GM19397 (cell line): Measurements from ENCODE around the gene KRT84.

Experiments
- ATAC-seq: cut with Tn5 transposase; IDR thresholded peaks from one replicate; pipeline ENCODE4 v1.9.1; 2021; ENCODE audit warnings: mild to moderate bottlenecking, moderate library complexity; ENCODE audit not compliant: unreplicated experiment

The KRT84 gene

DNA sequence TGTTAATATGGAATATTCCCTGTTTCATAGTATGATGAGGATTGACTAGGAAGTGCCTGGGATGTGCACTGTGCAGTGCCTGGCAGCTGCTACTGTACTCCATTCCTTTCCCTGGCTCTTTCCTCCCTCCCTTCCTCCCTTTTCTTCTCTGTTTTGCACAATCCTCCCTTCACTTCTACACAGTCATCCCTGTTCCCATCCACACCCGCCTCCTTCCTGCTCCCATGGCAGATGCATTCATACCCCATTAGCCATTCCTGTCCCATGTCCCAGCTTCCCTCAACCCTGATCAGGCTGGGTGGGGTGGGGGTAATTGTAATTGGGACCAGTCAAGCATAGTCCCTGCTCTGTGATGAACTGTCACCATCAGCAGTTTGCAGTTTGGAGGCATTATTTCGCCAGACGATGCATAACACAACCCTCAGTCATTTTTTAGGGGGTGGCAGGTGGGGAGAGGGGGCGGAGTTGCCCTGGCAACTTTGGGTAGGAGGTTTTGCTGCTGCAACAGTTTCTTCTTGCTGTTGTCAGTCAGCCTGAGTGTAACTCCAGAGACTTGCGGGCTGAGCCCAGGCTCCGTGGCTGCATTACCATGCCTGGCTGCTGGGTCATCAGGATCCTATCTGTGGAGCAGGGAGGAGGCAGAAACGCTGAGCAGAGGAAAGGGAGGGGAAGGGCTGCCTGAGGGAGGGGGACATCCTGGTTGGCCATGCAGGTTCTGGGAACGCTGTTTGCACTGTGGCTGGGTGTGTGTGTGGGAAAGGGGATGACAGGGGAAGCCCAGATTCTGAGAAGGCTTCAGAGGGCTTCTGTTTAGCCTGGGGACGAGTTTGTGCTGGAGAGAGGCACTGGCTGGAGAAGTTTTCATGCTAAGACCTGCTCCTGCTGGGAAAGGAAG lies 4.1 kb upstream of the KRT84 start:
- no peak for ATAC-seq

DNA sequence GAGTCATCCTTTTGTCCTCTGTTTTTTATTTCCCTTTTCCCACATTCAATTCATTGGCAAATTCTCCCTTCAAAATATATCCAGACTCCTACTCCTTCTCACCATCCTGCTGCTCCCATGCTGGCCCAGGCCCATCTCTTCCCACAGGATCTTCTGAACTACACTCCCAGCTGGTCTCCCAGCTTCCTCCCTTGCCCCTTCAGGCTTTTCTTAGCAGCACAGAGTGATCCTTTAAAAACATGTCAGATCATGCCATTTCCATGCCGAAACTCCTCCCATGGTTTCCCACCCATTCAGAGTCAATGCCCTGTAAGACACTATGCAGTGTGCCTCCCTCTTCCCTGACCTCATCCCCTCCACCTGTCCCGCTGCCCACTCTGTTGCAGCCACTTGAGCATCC lies 2.4 kb upstream of the KRT84 start:
- no peak for ATAC-seq

DNA sequence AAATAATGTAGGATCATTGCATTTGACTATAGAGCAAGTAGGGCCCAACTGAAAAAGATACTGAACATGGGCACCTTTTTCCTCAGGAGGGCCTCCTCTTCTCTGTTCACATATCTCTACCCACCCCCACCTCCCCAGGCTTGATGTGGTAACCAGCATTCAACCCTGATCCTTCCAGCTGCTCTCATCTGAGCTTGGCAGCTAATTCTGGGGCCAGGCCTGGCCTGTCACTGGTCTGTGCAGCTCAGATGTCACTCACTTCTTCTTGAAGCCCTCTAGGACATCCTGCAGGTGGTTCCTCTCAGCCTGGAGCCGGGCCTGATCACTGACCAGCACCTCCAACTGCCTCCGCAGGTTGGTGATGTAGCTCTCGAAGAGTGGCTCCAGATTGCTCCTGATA lies 2.1 kb downstream of the KRT84 start:
- no peak for ATAC-seq

DNA sequence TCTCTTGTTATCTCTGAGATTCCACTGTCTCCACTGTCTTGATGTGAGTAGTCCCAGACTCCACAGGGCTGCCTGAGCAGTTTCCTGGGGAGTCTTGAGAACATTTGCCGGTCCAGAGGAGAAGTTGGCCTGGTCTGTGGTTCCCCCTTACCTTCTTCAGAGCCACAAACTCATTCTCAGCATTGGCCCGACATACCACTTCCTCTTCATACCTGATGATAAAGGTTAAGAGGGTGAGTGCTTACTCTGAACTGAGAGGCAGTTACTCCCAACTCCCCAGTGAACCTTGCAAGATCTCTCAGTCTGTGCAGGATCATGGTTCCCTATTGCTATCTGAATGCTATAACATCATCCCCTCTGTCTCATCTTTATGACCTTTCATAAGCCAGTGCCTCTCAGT lies 2.6 kb downstream of the KRT84 start:
- no peak for ATAC-seq

DNA sequence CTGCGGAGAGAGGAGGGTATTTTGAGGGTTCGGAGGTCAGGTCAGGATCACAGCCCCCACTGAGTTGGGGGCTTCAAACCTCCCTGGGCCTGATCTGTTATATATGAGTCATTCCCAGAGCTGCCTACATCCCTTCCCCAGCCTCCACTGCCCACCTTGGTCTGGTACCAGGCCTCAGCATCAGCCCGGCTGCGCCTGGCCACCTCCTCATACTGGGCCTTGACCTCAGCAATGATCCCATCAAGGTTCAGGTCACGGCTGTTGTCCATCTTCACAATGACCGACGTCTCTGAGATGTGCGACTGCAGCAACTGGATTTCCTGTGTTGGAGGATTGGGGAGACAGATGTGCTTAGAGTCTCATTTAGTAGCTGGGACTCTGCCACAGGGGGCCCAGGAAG lies 4.2 kb downstream of the KRT84 start:
- ATAC-seq = no peak

DNA sequence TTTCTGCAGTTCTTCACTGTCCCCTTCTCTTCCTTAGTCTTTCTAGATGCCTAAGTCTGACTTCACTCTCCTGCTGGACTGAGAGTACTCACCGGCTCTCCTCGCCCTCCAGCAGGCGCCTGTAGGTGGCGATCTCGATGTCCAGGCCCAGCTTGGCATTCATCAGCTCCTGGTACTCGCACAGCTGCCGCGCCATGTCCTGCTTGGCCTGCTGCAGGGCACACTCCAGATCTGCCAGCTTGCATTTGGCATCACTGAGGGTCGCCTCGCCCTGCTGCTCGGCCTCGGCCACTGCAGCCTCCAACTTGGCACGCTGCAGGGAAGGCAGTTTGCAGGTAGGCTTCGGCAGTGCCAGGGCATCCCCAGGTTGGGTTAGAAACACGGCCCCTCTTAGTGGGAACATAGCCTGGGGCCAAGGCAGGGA lies 5.2 kb downstream of the KRT84 start:
- no peak for ATAC-seq

DNA sequence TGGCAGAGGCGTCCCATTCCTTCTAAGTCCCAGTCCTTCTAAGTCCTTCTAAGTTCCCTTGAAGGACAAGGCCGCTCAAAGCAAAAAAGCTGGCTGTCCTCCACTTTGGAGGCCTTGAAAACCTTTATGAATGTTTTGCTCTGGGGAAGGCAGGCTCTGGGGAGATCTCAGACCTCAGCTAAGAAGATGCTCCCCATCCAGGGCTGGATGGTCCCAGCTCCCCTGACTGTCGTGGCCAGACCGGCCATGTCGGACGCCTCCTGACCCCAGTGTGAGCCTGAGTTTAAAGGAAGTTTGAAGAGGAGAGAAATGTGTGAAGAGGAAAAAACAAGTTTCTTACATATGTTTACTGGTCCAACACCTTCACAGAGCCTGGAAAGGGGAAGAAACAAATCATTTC lies 5.9 kb downstream of the KRT84 start:
- ATAC-seq = no peak

DNA sequence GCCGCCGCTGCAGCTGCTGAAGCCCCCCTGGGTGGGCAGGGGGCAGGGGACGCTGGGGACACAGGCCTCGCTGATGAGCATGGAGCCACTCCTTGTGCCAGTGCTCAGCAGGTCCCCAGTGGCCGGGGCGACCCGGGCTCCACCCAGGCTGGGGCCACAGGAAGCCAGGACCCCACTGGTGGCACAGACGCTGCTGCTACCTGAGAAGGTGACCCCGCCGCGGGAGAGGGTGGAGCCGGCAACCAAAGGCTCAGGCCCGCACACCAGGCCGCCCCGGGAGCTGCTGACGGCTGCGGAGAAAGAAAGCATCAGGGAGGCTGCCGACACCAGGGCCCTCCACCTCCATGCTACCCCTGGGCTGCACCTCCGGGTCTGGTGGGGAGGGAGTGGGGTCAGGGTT lies 7.4 kb downstream of the KRT84 start:
- ATAC-seq = no peak

DNA sequence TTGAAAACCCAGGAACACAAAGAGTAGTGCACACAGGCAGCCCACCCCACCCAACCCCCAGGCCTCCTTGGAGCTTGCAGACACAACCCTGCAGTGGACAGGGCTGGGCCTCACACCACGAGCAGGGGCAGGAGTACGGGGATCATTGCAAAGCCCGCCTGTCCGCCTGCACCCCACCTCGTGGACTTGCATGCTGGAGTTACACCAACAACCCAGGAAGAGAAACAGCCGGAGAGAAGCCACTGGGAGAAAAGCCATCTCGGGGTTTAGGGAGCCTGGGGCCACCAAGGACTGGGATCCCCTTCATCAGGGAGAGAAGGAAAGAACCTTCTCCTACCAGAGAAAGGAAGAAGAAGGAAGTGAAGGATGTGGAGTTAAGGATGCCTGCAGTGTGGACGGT lies 8.2 kb downstream of the KRT84 start:
- ATAC-seq = no peak

DNA sequence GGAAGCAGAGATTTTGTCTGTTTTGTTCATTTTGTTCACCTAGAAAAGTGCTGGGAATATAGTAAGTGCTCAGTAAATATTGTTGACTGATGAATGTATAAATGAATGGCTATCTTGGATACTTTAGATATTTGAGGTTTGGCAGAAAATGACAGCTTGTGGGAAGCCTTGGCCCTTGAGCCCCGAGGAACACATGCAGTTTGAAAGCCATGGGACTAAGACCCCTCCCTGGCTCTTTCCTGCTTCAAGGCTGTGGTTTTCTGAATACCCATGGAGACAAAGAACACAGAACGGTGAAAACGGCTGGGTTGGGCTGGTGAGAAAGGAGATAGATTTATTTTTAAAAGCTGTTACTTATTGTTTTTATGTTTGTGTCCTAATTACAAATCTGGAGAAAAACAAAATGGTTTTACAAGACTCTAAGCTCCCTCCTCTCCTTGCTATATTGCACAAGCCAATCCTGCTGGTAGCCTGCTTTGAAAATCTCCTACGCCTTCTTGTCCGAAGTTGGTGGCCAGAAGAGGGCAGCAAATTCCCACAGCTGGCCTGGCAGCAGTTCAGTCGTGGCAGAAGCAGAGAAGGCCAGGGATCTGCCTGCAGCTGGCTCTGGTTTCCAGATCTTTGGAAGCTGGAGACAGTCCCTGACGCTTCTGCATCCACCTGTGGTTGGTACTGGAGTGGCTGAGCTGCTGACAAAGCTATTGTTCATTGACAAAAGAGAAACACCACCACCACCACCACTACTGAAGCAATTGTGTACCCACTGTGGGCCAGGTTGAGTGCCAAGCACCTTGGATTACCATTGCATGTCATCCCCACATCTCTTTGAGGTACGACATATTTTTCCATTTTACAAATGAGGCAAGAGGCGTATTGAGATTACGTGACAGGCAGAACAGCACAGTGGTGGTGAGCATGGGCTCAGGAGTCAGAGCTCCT lies 13.0 kb downstream of the KRT84 start:
- no peak for ATAC-seq

DNA sequence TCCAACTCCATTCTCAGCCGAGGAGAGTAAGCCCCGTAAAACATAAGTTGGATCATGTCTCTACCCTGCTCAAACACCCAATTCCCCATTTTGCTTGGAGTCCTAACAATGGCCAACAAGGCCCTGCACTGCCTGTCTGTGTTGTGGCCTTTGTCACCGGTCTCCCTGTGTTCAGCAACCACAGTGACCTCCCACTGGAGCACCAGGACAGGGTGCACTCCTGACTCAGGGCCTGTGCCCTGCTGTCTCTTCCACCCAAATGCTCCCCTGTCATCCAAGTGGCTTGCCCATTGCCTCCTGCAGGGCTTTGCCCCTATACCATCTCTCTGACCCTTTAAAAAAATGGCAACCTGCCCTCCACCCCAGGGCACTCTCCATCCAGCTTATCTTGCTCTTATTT lies 13.7 kb downstream of the KRT84 start:
- no peak for ATAC-seq

DNA sequence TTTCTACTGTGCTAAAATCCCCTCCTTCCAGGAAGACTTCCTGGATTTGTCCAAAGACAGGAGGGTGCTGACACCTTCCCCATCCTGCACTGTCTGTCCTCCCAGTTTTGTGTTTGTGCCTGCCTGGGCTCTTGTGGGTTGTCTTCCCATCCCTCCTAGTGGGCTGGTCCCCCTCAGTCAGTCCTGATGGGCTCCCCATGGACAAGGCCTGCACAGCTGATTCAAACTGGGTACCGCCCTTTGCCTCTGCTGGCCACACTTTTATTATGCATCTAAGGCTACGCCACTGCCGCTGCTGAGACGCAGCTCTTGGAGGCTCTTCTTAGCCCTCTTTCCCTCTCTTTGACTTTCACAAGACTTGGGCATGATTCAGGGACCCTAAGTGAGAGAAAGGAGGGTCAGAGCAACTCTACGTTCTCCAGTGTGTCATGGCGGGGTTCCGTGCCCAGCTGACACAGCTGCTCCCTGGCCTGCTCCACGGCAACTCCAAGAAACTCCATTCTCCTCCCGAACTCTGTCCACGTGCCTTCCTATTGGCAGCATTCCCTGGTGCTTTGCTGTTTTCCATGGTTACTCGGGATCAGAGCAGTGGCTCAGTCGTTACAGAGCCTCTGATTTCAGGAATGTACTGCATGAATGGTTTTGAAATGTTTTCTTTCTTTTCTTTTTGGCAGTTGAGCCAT lies 14.4 kb downstream of the KRT84 start:
- ATAC-seq = no peak

DNA sequence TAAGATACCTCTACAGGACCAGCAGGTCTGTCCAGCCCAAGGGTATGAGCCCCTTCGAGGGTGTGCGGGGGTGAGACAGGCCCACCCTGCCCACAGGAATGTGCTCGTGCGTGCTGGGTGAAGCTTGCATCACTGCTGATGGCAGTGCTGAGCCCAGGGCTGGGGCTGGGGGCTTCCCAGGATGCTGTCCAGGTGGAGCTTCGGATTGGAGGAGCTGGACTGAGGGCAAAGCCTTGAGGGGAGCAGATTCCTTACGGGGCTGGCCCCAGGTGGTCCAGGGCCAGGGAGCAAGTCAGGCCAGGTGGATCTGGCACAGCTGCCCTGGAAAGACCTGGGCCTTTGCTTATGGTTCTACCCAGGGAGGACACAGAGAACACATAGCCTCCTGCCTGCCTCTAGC lies 15.6 kb downstream of the KRT84 start:
- no peak for ATAC-seq

DNA sequence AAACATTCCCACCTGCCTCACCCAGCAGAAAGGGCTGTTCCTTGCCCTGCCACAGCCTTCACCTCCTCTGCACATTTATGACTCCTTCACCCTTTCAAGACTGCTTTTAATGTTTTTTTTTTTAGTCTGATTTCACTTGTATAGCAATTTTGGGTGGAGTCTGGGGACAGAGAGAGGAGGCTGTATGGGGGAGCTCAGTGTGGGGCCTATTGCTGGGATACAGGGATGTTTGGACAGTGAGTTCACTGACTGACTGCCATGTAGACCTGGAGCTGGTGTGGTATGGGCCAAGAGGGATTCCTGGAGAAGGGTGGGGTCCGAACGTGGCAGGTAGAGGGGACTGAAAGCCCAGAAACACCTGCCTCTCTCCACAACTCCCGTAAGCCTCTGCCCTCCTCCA lies 16.2 kb downstream of the KRT84 start:
- ATAC-seq = no peak

DNA sequence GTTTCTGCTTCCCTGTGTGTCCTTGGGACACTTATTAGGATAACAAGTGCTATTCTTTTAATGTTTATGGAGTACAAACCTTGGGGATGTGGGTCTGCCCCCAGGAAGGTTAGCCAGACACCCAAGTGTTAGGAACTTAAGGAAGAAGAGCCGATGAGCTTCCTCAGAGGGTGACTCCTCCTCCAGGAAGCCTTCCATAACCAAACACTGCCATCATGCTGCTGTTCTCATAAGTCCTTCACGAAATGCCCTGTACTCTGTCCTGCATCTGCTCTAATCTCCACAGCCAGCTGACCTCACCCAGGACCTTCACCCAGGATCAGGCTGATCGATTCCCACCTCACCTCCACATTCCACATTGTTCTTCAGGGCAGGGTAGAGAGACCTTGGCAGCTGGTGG lies 16.9 kb downstream of the KRT84 start:
- no peak for ATAC-seq

DNA sequence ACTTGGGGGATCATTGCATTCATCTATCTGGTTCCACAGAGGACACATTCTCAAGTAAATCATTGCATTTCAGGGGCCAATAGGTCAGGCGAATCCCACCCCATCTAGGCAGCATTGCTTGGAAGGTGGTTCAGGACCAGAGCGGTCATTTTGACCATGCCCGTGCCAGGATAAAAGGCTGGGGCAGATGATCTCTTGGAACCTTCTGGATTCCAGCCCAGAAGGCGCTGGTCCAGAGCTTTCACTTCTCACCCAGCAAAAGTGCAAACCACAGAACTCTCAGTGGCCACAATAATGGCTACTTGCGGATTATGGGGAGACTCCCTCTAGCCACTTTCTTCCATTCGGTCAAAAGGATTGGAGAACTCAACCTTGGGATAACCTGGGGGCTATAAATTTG lies 17.6 kb downstream of the KRT84 start:
- ATAC-seq = no peak

DNA sequence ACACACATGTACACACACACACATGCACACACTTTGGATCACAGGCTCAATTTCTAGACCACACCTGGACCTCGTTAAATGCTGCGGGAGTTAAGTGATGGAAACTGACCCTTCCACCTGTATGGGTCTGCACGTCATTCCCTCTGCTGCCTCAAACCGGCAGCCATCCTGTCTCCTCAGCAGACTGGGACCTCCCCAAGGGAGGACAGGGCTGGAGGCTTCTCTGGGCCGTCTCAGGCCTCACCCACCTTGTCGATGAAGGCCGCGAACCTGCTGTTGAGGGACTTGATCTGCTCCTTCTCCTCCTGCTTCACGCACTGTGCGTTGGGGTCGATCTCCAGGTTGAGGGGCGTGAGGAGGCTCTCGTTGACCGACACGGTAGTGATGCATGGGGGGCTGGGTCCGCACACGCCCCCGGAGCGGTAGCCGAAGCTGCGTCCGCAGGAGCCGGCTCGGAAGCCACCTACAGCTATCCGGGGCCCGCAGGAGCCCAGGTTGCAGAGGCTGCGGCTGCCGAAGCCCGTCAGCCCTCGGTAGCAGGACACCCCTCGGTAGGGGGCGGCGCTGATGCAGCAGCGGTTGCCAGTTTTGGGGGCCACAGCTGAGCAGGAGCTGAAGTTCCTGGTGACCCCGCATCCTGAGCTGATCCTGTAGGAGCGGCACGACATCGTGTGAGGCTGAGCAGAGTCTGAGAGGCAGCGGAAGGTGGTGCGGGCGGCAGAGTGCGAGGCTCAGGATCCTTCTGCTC lies 18.5 kb downstream of the KRT84 start, which contains the start of gene KRT85:
TSS of gene KRT85 (minus strand) at position 744 of the 748 bp plus-strand sequence. CDS start at position 668, 76 bp downstream.
- no peak for ATAC-seq

DNA sequence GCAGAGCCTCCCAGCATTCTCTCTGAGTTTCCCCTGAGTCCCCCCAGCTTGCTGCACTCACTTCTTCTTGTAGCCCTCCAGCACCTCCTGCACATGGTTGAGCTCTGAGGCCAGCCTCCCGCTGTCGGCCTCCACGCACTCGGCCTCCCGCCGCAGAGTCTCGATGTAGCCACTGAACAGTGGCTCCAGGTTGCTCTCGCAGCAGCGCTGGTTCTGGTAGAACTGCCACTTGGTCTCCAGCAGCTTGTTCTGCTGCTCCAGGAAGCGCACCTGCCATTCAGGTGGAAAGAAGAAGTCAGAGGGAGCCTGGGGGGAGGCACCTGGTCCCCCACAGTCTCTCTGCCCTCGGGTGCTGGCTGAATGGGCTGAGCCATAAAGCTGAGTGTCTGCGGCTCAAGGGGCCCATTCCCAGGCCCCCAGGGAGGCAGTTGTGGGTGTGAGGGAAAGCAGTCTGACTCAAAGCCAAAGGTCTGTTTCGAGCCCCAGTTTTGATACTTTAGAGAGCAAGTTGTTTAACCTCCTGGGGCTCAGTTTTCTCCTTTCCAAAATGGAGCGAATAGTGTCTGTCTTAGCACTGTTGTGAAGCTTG lies 20.5 kb downstream of the KRT84 start:
- no peak for ATAC-seq

DNA sequence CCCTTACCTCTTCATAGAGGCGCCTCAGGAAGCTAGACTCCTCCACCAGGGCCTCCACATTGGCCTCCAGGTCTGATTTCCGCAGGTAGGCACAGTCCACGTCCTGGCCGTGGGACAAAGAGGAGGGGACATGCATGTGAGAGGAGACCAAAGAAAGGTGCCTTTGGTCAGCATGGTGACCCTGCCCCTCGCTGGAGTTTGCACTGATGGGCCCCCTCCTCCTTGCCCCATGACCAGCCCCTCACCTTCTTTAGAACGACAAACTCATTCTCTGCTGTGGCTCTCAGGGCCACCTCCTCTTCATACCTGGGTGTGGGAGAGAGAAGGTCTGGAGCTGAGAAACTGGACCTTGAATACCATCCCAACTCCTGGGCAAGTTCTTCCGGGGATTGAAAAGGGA lies 21.4 kb downstream of the KRT84 start:
- no peak for ATAC-seq

DNA sequence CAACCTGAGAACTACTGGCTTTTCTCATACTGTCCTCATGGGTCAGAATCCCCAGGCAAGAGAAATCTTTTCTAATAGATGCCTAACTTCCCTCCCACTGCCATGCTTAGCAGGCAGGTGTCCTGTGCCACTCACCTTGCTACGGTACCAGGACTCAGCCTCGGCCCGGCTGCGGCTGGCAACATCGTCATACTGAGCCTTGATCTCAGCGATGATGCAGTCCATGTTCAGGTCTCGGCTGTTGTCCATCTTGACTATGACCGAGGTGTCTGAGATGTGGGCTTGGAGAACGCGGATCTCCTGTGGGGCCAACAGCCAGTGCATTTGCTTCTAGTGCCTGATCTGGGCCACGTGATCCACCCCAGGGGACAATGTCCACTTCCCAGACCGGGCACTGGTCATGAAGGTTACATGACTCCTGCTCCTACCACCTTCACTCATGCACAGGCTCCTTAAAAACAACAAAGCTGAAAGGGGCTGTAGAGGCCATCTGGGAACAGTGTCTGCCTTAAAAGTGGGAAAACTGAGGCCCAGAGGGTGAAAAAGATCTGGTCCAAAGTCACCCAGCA lies 22.3 kb downstream of the KRT84 start:
- no peak for ATAC-seq
